ENCODE results near the gene PODXL2.

- TF ChIP-seq CTCF (IDR thresholded peaks at IDR 0.05; ENCODE audit: insufficient read depth, low read depth, low read length) (no peak), EZH2 (IDR thresholded peaks at IDR 0.05; ENCODE audit: insufficient read depth, low read length) (no peak)
Measured at GRCh38 chr3:127607675-127608361, 21.2 kb upstream of the PODXL2 start.

Measured in astrocyte (in vitro differentiated cells and primary cell).